ENCODE data around the gene ID2.

The ID2 gene

DNA sequence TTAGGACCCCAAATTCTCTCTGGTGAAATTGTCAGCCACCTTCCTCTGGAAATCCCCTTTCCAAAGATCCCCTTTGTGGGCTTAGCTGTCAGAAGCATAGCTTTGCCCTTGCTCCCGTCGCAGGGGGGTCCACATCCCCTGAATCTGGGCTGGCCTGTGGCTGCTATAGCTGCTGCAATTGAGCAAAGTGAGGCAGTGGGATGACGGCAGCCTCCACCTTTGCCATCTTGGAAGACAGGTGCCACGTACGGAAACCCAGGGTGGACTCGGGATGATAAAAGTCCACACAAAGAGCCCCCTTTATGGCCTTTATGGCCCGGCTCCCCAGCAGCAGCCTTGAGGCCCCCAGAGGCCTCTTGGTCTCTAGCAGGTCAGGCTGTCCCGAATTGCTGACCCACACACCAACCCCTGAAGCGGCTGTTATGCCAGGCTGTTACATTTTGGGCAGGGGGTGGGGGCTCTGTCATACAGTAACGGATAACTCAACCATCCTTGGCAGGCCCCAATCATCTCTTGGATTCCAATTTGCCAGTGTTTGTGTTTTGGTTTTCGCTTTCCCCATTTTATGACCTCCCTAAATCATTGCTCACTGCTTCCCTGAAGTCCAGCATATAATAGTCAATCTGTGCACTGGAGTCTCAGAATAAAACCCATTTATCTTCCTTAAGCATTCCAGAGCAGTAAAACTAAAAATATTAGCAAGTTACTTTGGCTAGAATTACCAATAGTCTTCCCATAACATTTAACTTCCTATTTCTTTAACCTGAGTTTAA, 33.2 kb upstream of the ID2 start:
- DNase-seq (ENCODE audit: low spot score), result no peak

GRCh38 chr2:8649718-8650117, 32.1 kb upstream of the ID2 start:
- no peak for DNase-seq (ENCODE audit: low spot score)

DNA sequence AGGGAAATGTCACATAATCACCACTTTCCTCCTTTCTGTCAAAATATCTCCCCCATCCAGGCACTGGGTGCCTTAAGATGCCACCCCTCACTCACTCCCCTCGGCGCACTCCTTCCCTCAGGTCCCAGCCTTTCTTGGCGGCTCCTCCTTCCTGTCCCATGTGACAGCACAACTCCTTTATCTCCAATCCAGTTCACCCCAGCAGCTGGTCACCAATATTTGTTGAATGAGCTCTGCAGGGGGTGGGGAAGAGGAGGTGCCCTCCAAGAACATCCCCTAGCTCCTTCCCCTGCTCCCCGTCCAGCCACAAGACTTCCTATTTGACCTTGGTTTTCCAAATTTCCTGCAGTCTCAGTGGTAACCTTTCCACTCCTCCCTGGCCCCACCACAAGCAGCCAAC, 31.6 kb upstream of the ID2 start:
- DNase-seq (ENCODE audit: low spot score), result no peak

DNA sequence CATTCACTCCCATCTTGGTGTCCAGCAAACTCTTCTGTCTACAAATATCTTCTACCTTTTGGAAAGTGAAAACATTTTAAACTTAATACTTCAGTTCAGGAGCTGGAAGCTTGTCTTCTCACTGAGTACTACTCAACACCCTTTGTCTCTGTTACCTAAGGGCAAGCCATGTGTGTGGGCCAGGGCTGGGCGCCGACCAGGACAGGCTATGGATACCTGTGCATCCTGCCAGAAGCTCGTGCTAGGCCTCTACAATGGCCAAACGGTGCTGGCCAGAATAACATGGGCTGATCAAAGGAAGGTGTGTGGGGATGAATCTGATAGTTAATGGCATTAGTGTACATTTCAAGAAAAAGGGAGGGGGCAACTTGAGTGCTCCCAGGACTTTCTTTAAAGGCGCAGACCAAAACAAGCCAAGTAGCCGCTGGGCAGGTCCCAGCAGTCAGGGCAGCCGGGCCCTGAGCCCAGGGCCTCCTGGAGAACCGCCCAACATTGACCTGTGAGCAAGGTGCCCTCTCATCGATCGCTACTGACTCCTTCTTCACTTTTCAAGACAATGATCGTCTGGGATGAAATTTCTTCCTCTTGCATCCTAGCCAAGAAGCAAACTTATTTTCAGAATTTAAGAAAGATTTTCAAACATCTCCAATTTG, 29.0 kb upstream of the ID2 start:
- no peak for DNase-seq (ENCODE audit: low spot score)

DNA sequence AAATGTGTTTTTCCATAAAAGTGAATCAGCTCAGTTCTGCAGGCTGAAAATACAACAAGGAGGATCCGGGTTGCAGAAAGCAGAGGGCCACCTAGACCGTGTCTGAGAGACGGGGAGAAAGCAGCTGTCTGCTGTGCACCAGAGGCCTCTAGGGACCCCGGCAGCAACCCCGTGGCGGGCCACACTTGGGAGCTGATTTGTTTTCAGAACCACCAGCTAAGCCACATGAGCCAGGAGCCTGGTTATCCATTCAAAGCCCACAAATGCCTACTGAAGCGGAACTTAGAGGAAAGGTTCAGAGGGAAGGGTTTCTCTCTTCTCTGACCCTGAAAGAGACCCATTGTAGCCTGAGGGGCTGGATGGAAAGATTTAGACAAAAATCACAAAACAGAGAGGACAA, 28.4 kb upstream of the ID2 start:
- DNase-seq (ENCODE audit: low spot score), result no peak

- DNase-seq (ENCODE audit: low spot score), result no peak
Observed at GRCh38 chr2:8654041-8654440, 27.8 kb upstream of the ID2 start.

DNA sequence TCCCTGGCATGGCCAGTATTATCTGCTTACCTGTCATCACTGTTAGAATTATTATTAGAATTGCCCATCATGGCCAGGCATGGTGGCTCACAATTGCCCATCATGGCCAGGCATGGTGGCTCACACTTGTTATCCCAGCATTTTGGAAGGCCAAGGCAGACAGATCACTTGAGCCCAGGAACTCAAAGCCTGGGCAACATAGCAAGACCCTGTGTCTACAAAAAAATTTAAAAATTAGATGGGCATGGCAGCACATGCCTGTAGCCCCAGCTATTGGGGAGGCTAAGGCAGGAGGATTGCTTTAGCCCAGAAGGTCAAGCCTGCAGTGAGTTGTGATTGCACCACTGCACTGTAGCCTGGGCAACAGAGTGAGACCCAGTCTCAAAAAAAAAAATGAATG, 27.4 kb upstream of the ID2 start:
- no peak for DNase-seq (ENCODE audit: low spot score)

DNA sequence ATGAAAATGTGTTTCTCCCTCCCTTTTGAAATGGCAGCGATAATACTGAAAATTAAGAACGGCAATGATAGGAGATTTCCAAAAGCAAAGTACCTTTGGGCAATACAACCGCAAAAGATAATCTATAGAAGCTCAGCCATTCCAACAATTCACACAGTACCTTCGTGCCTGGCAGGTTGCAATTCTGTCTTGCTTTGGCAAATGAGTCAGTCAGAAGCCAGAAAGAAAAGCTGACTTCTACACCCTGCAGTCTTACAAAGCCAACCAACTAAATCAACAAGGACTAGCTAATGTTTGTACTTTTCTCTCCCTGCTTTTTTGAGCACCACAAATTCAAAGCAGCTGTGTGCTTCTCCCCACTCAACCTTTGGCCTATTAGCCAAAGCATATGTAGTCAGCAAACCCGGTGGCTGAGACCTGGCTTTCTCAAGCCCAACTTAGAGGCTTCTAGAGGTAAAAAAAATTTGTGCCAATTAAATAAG, 25.7 kb upstream of the ID2 start:
- no peak for DNase-seq (ENCODE audit: low spot score)

GRCh38 chr2:8656811-8657210, 25.0 kb upstream of the ID2 start:
- no peak for DNase-seq (ENCODE audit: low spot score)

GRCh38 chr2:8657423-8658062, 24.3 kb upstream of the ID2 start:
- no peak for DNase-seq (ENCODE audit: low spot score)

GRCh38 chr2:8658064-8658862, 23.6 kb upstream of the ID2 start:
- DNase-seq (ENCODE audit: low spot score), result no peak

DNA sequence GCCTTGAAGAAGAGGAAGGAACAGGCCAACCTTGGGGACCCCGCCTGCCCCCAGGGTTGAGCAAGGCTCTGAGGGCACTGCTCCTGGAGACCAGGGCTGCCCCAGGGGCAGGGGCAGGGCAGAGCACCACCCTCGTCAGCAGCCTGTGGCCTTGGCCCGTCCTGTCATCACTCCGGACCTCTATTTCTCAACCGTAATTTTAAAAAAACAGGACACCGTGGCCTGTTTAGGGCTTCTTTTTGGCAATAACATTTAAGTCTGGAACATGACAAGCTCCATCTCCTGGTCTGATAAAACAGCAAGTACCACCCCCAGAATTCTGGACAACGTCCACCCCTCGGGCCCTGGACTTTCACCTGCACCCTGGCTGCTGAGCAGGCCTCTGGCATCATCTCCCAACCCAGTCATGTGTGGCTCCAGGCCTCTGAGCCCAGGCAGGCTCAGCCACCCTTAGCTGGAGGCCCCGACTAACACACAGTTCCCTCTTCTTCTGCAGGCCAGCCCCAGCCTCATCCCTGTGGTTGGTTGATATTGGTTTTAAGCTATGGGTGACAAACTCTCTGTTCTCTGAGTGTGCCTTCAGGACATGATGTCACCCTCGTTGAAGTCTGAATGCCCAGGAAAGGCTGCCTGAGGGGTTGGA, 22.6 kb upstream of the ID2 start:
- DNase-seq (ENCODE audit: low spot score), result no peak

DNA sequence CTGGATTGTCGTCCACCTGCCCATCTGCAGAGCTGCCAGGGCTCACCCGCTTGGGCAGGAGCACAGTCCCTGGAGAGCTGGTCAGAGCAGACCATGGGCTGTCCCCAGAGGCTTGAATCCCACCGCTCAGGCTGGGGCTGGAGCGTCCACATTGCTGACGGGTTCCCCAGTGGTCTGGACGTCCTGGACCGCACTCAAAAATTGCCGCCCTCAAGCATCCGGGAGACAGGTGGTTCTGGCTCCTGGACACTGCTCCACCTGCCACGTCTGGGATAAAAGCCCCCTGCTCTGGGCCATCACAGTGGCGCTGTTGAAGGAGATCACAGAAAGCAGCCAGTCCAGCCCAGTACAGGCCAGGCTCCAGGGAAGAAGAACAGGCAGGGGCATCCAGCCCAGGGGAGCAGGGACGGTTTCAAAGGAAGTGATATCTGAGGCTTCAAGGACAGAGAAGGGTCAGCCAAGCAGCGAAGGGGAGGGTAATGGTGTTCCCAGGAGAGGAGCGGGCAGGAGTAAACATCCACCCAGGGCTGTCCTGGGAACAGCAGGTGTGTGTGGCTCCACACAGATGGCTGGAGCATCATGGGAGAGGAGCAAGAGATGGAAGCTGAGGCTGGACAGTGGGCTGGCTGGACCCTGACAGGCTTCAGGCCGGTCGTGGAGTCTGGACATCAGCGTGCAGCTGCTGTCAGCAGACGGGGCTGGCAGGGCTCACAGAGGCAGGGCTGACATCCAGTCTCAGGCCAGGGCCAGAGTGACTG, 21.9 kb upstream of the ID2 start:
- no peak for DNase-seq (ENCODE audit: low spot score)

DNA sequence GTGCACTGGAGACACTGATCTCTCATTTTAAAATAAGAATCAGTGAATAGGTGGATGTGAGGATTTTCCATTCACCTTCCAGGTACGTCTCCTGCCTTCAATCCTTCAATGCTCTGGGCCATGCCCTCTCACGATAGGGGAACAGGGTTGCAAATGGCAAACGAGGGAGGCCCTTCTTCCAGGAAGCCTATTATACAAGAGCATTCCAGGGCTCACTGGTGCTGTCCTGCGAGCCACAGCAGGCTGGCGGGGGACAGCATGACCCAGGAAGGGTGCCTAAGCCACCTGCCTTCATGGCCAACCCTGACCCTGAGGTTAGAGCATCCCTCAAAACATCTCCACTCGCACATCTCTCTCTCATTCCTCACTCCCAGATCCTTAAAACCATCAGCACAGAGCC, 20.6 kb upstream of the ID2 start:
- no peak for DNase-seq (ENCODE audit: low spot score)

DNA sequence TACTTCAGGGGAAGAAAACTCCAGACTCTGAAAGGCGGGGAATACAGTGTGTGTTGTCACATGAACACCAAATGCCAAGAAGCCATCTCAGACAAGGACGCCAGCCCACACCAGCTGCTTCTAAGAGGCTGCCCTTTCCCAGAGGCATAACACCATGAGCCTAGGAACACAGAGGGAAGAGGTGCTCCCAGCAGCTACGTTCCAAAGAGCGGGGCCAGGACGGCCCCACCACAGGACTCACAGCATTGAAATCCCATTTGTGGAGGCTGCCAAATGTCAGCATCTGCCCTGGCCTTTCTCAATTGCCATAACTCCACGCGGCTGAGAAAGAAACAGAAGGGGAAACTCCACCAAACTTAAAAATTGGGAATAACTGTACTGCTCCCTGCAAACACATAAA, 20.1 kb upstream of the ID2 start:
- no peak for DNase-seq (ENCODE audit: low spot score)

DNA sequence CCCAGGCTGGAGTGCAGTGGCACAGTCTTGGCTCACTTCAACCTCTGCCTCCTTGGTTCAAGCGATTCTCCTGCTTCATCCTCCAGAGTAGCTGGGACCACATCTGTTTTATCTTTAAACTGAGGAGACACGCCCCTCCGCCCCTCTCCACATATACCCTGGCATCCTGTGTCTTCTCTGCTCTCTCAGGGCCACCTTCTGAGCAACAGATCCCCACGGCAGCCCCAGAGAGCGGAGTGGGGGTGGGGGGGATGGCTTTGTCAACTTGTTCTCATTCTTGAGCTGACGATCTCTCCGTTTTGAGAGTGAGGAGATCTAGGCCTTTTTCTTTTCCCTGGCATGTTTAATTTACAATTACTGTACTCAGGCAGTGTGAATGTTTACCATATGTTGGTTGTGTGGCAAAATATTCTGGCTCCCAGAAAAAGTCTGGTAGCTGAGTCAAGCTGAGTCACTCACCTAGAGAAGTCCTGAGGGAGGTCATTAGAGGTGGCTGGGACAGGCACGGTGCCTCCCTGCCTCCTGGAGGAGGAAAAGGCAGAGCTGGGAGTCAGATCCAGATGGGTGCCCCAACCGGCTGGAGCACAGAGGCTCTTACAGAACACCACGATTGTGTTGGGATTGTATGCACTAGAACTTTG, 19.5 kb upstream of the ID2 start:
- DNase-seq (ENCODE audit: low spot score), result peak; percentile 33

DNA sequence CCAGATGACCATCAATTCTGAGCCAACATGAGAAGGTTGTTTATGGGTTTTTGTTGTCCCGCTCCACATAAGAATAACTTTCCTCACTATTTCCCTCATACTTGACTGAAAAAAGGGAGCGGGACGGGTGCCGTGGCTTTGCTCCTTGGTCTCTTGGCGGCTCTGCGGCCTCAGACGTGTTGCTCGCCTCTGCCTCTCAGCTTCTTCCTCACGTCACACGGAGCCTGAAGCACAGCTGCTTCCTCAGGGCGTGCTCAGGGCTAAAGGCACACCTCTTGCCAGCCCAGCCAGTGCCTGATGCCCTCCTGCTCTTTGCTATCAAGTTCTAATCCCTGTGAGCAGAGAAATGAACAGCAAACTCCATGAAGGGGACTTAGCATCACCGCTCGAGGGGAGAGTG, 17.9 kb upstream of the ID2 start:
- DNase-seq (ENCODE audit: low spot score), result no peak

GRCh38 chr2:8666581-8666980, 15.3 kb upstream of the ID2 start:
- no peak for DNase-seq (ENCODE audit: low spot score)

DNA sequence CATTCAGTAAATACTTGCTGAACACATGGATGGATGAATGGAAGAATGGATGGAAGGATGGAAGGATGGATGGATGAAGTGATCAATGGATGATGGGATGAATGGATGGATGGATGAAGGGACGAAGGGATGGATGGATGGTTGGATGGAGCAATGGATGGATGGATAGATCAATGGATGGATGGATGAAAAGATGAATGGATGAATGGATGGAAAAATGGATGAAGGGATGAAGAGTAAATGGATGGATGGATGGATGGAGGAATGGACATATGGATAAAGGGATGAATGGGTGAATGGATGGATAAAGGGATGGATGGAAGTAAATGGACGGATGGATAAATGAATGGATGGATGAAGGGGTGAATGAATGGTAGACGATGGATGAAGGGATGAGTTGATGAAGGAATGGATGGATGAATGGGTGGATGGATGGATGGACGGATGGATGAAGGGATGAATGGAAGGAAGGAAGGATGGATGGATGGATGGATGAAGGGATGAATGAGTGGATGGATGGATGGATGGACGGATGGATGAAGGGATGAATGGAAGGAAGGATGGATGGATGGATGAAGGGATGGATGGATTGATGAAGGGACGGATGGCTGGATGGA, 13.9 kb upstream of the ID2 start:
- DNase-seq (ENCODE audit: low spot score), result no peak

- no peak for DNase-seq (ENCODE audit: low spot score)
Observed at GRCh38 chr2:8669157-8669817, 12.6 kb upstream of the ID2 start.

All from RKO (cell line).